Ishikawa (cell line): ENCODE measurements around the gene ALPP.

Experiments
- CEBPB ChIP-seq: IDR thresholded peaks from 2 replicates; pipeline ENCODE4 v1.6.1; 2012
- CREB1 ChIP-seq: IDR thresholded peaks from 2 replicates; pipeline ENCODE4 v1.6.1; 2012; ENCODE audit warnings: low read depth
- EP300 ChIP-seq: IDR thresholded peaks from 2 replicates; pipeline ENCODE4 v1.6.1; 2012; ENCODE audit warnings: borderline replicate concordance
- FOXM1 ChIP-seq: IDR thresholded peaks from 2 replicates; pipeline ENCODE4 v1.6.1; 2012; ENCODE audit warnings: low read depth, borderline replicate concordance
- NFIC ChIP-seq: IDR thresholded peaks from 2 replicates; pipeline ENCODE4 v1.6.1; 2012
- RAD21 ChIP-seq: IDR thresholded peaks from 2 replicates; pipeline ENCODE4 v1.6.1; 2012; ENCODE audit warnings: low read depth
- REST ChIP-seq: IDR thresholded peaks from 2 replicates; pipeline ENCODE4 v1.6.1; 2012; ENCODE audit warnings: low read depth, mild to moderate bottlenecking
- TAF1 ChIP-seq: IDR thresholded peaks from 2 replicates; pipeline ENCODE4 v1.6.1; 2012; ENCODE audit warnings: low read depth, mild to moderate bottlenecking
- TCF12 ChIP-seq: IDR thresholded peaks from 2 replicates; pipeline ENCODE4 v1.6.1; 2012; ENCODE audit warnings: low read depth
- USF1 ChIP-seq: IDR thresholded peaks from 2 replicates; pipeline ENCODE4 v1.6.1; 2012
- YY1 ChIP-seq: IDR thresholded peaks from 2 replicates; pipeline ENCODE4 v1.6.1; 2012; ENCODE audit warnings: low read depth
- TF ChIP-seq, protein P1 (sequence below): IDR thresholded peaks from 2 replicates; pipeline ENCODE4 v1.6.1; 2012

- TF ChIP-seq YY1 (no peak), FOXM1 (no peak), TCF12 (no peak), RAD21 (no peak), REST (no peak), CREB1 (no peak), CEBPB (no peak), TAF1 (no peak), USF1 (no peak), NFIC (no peak), EP300 (no peak)
- TF ChIP-seq, protein P1, sequence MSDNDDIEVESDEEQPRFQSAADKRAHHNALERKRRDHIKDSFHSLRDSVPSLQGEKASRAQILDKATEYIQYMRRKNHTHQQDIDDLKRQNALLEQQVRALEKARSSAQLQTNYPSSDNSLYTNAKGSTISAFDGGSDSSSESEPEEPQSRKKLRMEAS: no peak
These were observed 18.1 kb downstream of the ALPP start for GRCh38 chr2:232396683-232397082.
